GM21515 (cell line): ENCODE data around the gene POFUT2.

Experiments
- ATAC-seq: cut with Tn5 transposase; IDR thresholded peaks from one replicate; pipeline ENCODE4 v1.9.1; 2021; ENCODE audit not compliant: unreplicated experiment

POFUT2 gene

GRCh38 chr21:45299026-45299863 lies 11.6 kb upstream of the POFUT2 start:
- ATAC-seq = no peak

GRCh38 chr21:45297869-45298268 lies 10.2 kb upstream of the POFUT2 start:
- ATAC-seq = no peak

- ATAC-seq = no peak
These were observed 9.6 kb upstream of the POFUT2 start for GRCh38 chr21:45297329-45297728.

- ATAC-seq = no peak
These were observed 8.9 kb upstream of the POFUT2 start for GRCh38 chr21:45296638-45297037.

- no peak for ATAC-seq
These were observed 8.1 kb upstream of the POFUT2 start for GRCh38 chr21:45295576-45296365.

GRCh38 chr21:45294509-45295291 lies 7.0 kb upstream of the POFUT2 start:
- ATAC-seq = no peak

GRCh38 chr21:45293726-45294401 lies 6.2 kb upstream of the POFUT2 start:
- ATAC-seq = no peak

- no peak for ATAC-seq
These were observed 5.6 kb upstream of the POFUT2 start for GRCh38 chr21:45293220-45293725.

- no peak for ATAC-seq
These were observed 4.9 kb upstream of the POFUT2 start for GRCh38 chr21:45292399-45293219.

- no peak for ATAC-seq
These were observed 4.1 kb upstream of the POFUT2 start for GRCh38 chr21:45291613-45292398.

GRCh38 chr21:45290948-45291612 lies 3.4 kb upstream of the POFUT2 start:
- ATAC-seq = no peak

GRCh38 chr21:45289655-45290515 lies 2.2 kb upstream of the POFUT2 start:
- ATAC-seq = no peak

- ATAC-seq = no peak
These were observed 1.4 kb upstream of the POFUT2 start for GRCh38 chr21:45289134-45289533.

- ATAC-seq = no peak
These were observed 746 bp upstream of the POFUT2 start for GRCh38 chr21:45288441-45288841.

- no peak for ATAC-seq
These were observed 841 bp downstream of the POFUT2 start for GRCh38 chr21:45286671-45287437.

GRCh38 chr21:45285266-45285931 lies 2.3 kb downstream of the POFUT2 start:
- ATAC-seq = no peak
